ENCODE data around the gene LMTK2. TPM values are rescaled to one million over a fixed set of nuclear protein-coding genes. Genes with fewer than 3 reads are reported as not detected.

Gene LMTK2
- total RNA-seq, 2 experiments from 2014 or later: 10.0 to 17.5 TPM

- Histone ChIP-seq H3K79me2 (ENCODE audit: insufficient read depth, low read depth, low read length) (peaks cover 14% of the 10 kb centered on the region; the same call in 1 of the 2 replicates), H4K20me1 (ENCODE audit: insufficient read depth, low read length) (no peaks in the 10 kb centered on the region; the same call in 1 of the 2 replicates), H3K4me2 (ENCODE audit: low read length) (no peak overlapping the region), H3K36me3 (ENCODE audit: insufficient read depth, low read length) (peaks cover 41% of the 10 kb centered on the region), H3K27ac (ENCODE audit: low read depth, low read length, poor library complexity, severe bottlenecking) (no peak overlapping the region), H3K9me2 (ENCODE audit: insufficient read depth, low read length) (no peaks in the 10 kb centered on the region), H3K9me3 (ENCODE audit: low read length) (no peaks in the 10 kb centered on the region), H3K4me1 (ENCODE audit: insufficient read depth, low read length, poor library complexity, severe bottlenecking) (peaks cover 16% of the 10 kb centered on the region), H3K4me3 (ENCODE audit: low read depth, low read length, poor library complexity, severe bottlenecking) (no peak overlapping the region), H2AFZ (ENCODE audit: low read length) (no peak overlapping the region)
- no TSS peak for BruUV-seq (replicated peaks)
- POLR2A ChIA-PET: no interaction called here
- DNase-seq (ENCODE audit: low spot score): no peak
- intact Hi-C loops (cut with micrococcal nuclease; ENCODE audit: unreplicated experiment): no loop called here
- no peak for TF ChIP-seq EZH2phosphoT487 (IDR thresholded peaks at IDR 0.05; ENCODE audit: borderline replicate concordance, low read depth, low read length)
- no peak for TF ChIP-seq CTCF (conservative IDR thresholded peaks at IDR 0.05; ENCODE audit: low read length)
- CTCF ChIA-PET (ENCODE audit: unreplicated experiment): no interaction called here
Observed at GRCh38 chr7:98194672-98195457, 88.2 kb downstream of the LMTK2 start.

DNA sequence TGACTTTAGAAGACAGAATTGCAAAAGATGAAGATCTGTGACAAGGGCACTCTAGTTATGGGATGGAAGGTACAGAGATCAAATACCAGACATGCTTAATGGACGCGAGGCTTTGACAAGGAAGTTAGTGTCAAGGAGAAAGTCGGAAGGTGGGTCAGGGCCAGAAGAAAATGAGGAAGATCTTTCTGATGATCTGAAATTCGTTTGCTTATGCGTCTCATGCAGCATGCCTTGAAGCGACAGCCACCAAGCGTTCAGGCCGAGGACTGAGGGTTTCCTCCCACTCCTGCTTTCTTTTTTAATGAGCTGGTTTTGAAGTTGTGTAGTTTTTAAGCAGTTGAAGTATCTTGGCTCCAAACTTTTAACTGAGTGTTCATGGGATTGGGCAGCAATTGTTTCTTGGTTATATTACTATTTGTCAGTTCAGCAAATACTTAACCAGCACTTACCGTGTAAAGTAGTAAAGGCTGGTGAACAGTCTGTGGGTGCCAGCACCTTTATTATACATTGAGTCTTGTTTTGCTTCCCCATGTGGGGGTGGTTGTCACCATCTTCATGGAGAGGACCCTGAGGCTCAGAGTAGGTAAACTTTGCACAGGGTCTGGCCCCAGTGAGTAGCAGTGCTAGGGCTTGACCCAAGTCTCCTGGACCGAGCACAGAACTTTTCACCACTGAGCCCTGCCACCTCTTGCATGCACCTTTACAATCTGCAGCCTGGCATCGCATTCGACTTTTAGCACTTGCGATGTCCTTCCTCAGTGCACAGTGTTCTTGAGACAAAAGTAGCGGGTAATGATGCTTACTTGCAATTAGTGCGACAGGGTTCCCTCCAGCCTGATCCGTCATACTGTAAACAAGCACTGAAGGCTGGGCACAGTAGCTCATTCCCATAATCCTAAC lies 90.3 kb downstream of the LMTK2 start:
- peaks cover 35% of the 10 kb centered on the region for H3K36me3 ChIP-seq (ENCODE audit: insufficient read depth, low read length)
- H3K4me2 ChIP-seq (ENCODE audit: low read length): no peak overlapping the region
- POLR2A ChIA-PET: interaction anchor here (0.9 to 1.2 kb wide), 2 partner anchors 17 to 53 kb away, joined by 3 read pairs; no protein-coding TSS in a partner anchor
- TF ChIP-seq EZH2phosphoT487 (IDR thresholded peaks at IDR 0.05; ENCODE audit: borderline replicate concordance, low read depth, low read length) (no peak), CTCF (conservative IDR thresholded peaks at IDR 0.05; ENCODE audit: low read length) (no peak)
- peaks cover 26% of the 10 kb centered on the region; the same call in 1 of the 2 replicates for H3K79me2 ChIP-seq (ENCODE audit: insufficient read depth, low read depth, low read length)
- CTCF ChIA-PET (ENCODE audit: unreplicated experiment): no interaction called here
- H3K9me2 ChIP-seq (ENCODE audit: insufficient read depth, low read length): no peaks in the 10 kb centered on the region
- no peak overlapping the region for H3K4me3 ChIP-seq (ENCODE audit: low read depth, low read length, poor library complexity, severe bottlenecking)
- DNase-seq (ENCODE audit: low spot score): no peak
- intact Hi-C loops (cut with micrococcal nuclease; ENCODE audit: unreplicated experiment): no loop called here
- H3K27ac ChIP-seq (ENCODE audit: low read depth, low read length, poor library complexity, severe bottlenecking): no peak overlapping the region
- H3K9me3 ChIP-seq (ENCODE audit: low read length): no peaks in the 10 kb centered on the region
- H4K20me1 ChIP-seq (ENCODE audit: insufficient read depth, low read length): peaks cover 10% of the 10 kb centered on the region
- BruUV-seq (replicated peaks): no TSS peak
- H2AFZ ChIP-seq (ENCODE audit: low read length): no peak overlapping the region
- peaks cover 36% of the 10 kb centered on the region for H3K4me1 ChIP-seq (ENCODE audit: insufficient read depth, low read length, poor library complexity, severe bottlenecking)

All from OCI-LY7 (cell line).